ENCODE results near the gene CRTC3.

GRCh38 chr15:90607361-90607760 lies 77.6 kb downstream of the CRTC3 start:
- TF ChIP-seq CTCF (IDR thresholded peaks at IDR 0.05) (no peak), POLR2A (IDR thresholded peaks at IDR 0.05; ENCODE audit: low read depth) (no peak), POLR2AphosphoS5 (IDR thresholded peaks at IDR 0.05) (no peak), EP300 (IDR thresholded peaks at IDR 0.05) (no peak)

Measured in esophagus muscularis mucosa (tissue), 4 donors.